Osteocyte (in vitro differentiated cells): ENCODE results near the gene FSD1L. TPM values are rescaled to one million over a fixed set of nuclear protein-coding genes. Genes with fewer than 3 reads are reported as not detected.

Experiments used
- DNase-seq: peaks from one replicate; pipeline ENCODE4 v3.0.0; 2021; ENCODE audit warnings: mixed read lengths; ENCODE audit not compliant: unreplicated experiment; ENCODE audit errors: extremely low spot score
- H3K27ac Mint-ChIP-seq: one replicate; pipeline ENCODE4 v1.8.0; 2021; ENCODE audit warnings: mild to moderate bottlenecking, mixed read lengths; ENCODE audit not compliant: unreplicated experiment
- H3K27me3 Mint-ChIP-seq: one replicate; pipeline ENCODE4 v1.8.0; 2021; ENCODE audit warnings: mixed read lengths; ENCODE audit not compliant: unreplicated experiment
- H3K36me3 Mint-ChIP-seq: one replicate; pipeline ENCODE4 v1.8.0; 2021; ENCODE audit warnings: mixed read lengths; ENCODE audit not compliant: unreplicated experiment
- H3K4me1 Mint-ChIP-seq: one replicate; pipeline ENCODE4 v1.8.0; 2021; ENCODE audit warnings: mixed read lengths; ENCODE audit not compliant: unreplicated experiment
- H3K4me3 Mint-ChIP-seq: one replicate; pipeline ENCODE4 v1.8.0; 2021; ENCODE audit warnings: mild to moderate bottlenecking, moderate library complexity, mixed read lengths; ENCODE audit not compliant: unreplicated experiment
- H3K9me3 Mint-ChIP-seq: one replicate; pipeline ENCODE4 v1.8.0; 2021; ENCODE audit warnings: mixed read lengths; ENCODE audit not compliant: unreplicated experiment
- CTCF ChIP-seq: fragments of 200-600 bp; sonication (generic); IDR thresholded peaks from 2 replicates; pipeline ENCODE4 v1.5.0; 2021; ENCODE audit warnings: antibody characterized with exemption, mild to moderate bottlenecking, moderate library complexity
- total RNA-seq: library from RNA; stranded (reverse); gene quantifications from 2 replicates; pipeline ENCODE4 v1.2.1, GENCODE V29; 2021

FSD1L gene
- total RNA-seq, 1 donor from 2014 or later, result 6.6 TPM

- Mint-ChIP-seq H3K27ac (peak overlapping the region; percentile 39), H3K9me3 (peaks cover 17% of the 10 kb centered on the region), H3K27me3 (no peaks in the 10 kb centered on the region), H3K36me3 (peaks cover 58% of the 10 kb centered on the region), H3K4me3 (no peak overlapping the region), H3K4me1 (peaks cover 4% of the 10 kb centered on the region)
- TF ChIP-seq CTCF, result no peak
- no peak for DNase-seq
Observed at GRCh38 chr9:105466898-105467455, 19.1 kb downstream of the FSD1L start.

- Mint-ChIP-seq H3K4me1 (peaks cover 3% of the 10 kb centered on the region), H3K9me3 (peaks cover 17% of the 10 kb centered on the region), H3K4me3 (no peak overlapping the region), H3K27ac (no peak overlapping the region), H3K27me3 (no peaks in the 10 kb centered on the region), H3K36me3 (peaks cover 60% of the 10 kb centered on the region)
- no peak for TF ChIP-seq CTCF
- DNase-seq, result no peak
Observed at GRCh38 chr9:105468875-105469274, 21.0 kb downstream of the FSD1L start.

GRCh38 chr9:105473221-105473620 lies 25.4 kb downstream of the FSD1L start:
- Mint-ChIP-seq H3K9me3 (peaks cover 8% of the 10 kb centered on the region), H3K27me3 (no peaks in the 10 kb centered on the region), H3K4me1 (no peaks in the 10 kb centered on the region), H3K27ac (no peak overlapping the region), H3K4me3 (no peak overlapping the region), H3K36me3 (peaks cover 36% of the 10 kb centered on the region)
- no peak for TF ChIP-seq CTCF
- DNase-seq, result no peak

- Mint-ChIP-seq H3K4me1 (no peaks in the 10 kb centered on the region), H3K9me3 (no peaks in the 10 kb centered on the region), H3K27me3 (no peaks in the 10 kb centered on the region), H3K27ac (no peak overlapping the region), H3K36me3 (peaks cover 20% of the 10 kb centered on the region), H3K4me3 (no peak overlapping the region)
- DNase-seq, result no peak
- TF ChIP-seq CTCF, result peak; percentile 53
Observed at GRCh38 chr9:105475302-105475701, 27.5 kb downstream of the FSD1L start.

GRCh38 chr9:105479846-105480245 lies 32.0 kb downstream of the FSD1L start:
- TF ChIP-seq CTCF, result no peak
- Mint-ChIP-seq H3K27ac (no peak overlapping the region), H3K4me3 (no peak overlapping the region), H3K9me3 (no peaks in the 10 kb centered on the region), H3K4me1 (no peaks in the 10 kb centered on the region), H3K36me3 (peaks cover 10% of the 10 kb centered on the region), H3K27me3 (no peaks in the 10 kb centered on the region)
- no peak for DNase-seq
